NCI-H69 (cell line): ENCODE measurements around the gene FLACC1.
"Not testable (repeated sequence)": the region's sequence is repeated elsewhere in the genome, so short reads cannot be mapped to it uniquely, and the experiment has no call there.

Experiments
- DNase-seq: peaks from one replicate; lab custom pipeline; 2025; lab: John Stamatoyannopoulos, UW

FLACC1 gene

GRCh38 chr2:201357221-201357620 is at the start of gene FLACC1:
FLACC1 (minus strand) TSS chr2:201357345; CDS start chr2:201351404, 5,941 bp downstream.
- DNase-seq = peak; percentile 23

DNA sequence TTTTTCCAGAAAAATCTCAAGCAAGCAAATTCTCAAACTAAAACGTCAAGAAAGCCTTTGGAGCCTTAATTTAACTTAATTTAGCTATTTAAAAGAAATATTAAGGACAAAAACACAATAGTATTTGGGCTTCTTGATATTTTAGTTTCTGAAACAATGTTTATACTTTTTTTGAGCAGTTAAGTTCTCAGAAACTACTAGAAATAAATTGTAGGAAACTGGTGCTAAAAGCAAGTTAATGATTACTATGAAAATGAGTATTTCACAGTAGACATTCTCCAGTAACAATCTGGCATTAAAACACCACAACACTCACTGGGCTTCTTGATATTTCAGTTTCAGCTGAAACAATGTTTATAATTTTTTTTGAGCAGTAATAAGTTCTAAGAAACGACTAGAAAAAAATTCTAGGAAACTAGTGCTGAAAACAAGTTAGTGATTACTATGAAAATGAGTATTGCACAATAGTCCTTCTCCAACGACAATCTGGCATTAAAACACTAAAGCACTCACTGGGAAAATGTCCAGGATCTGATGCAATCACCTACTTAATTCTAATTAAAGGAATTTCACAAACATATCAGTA is 49.0 kb upstream of the FLACC1 start:
- DNase-seq = peak; percentile 10

GRCh38 chr2:201404699-201405280 is 47.6 kb upstream of the FLACC1 start:
- no peak for DNase-seq

DNA sequence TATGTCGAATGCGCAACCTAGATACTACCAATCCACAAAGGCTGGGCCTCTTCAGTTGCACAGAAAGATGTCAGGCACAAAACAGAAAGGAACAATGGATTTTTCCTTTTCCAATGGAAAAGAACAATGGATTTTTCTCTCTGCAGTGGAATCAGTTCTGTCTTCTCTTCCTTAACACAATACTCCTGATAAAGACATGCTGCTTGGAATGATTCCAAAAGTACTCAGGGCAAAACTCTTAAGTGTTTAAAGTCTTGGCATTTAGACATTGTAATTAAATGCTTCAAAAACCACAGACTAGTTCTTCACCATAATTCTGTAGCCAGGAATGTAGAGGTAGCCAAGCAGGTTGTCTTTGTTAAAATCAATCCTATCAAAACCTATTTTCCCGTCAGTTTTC is 46.7 kb upstream of the FLACC1 start:
- peak; percentile 26 for DNase-seq

DNA sequence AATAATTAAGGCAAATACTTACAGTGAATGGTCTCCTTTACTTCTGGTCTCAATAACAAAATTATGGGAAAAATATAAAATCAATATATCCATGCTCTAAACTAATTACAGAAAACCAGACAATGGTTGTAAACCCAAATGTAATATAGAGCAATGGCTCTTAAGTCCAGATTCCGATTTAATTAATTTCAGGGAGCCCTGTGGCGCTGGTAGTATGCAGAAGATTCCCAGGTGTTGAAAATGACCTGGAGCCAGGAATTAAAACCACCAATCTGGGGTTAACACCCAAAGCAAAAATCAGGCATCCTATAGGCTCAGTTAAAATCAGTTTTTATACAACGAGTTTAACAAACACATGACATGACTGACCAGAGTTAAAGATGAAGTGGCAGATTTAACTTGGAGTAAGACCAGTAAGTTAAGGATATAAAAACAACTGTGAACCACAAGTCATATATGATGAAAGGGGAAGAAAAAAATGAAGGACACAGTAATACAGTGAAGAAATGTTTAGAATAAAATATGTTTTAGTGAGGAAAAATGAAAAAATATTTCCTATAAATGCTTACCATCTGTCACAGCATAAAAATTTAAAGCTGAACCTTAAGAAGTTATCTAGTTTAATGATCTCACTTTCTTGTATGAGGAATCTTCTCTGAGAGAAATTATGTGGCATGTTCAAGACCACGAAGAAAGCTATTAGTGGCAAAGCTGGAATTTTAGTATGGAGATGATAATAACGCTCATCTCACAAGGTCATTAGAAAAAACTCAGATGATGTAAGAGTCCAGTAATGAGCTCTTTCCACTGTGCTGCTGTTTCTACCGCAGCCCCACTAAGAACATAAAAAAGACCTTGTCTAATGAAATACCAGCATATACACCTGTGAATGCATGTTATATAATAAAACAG is 45.8 kb upstream of the FLACC1 start:
- DNase-seq = peak; percentile 2

- DNase-seq = peak; percentile 22
Observed at GRCh38 chr2:201401815-201402214, 44.7 kb upstream of the FLACC1 start.

GRCh38 chr2:201396595-201396994 is 39.5 kb upstream of the FLACC1 start:
- DNase-seq = no peak

DNA sequence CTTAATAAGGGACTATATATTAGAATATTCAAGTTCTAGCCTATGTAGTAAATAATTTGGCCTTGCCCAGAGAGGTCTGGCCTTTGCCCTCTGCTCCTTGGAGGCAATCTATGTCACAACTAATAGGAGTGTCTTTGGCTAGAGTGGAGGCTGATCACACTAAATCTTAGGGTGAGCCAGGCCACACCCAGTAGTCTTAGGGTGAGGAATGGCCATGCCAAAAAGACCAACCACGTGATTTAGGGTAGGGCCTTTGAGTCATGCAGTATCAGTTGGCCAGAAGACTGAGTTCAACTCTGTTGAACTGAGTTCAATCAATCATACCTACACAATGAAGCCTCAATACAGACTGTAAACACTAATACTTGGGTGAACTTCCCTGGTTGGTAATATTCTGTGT is 26.0 kb upstream of the FLACC1 start:
- DNase-seq = no peak

DNA sequence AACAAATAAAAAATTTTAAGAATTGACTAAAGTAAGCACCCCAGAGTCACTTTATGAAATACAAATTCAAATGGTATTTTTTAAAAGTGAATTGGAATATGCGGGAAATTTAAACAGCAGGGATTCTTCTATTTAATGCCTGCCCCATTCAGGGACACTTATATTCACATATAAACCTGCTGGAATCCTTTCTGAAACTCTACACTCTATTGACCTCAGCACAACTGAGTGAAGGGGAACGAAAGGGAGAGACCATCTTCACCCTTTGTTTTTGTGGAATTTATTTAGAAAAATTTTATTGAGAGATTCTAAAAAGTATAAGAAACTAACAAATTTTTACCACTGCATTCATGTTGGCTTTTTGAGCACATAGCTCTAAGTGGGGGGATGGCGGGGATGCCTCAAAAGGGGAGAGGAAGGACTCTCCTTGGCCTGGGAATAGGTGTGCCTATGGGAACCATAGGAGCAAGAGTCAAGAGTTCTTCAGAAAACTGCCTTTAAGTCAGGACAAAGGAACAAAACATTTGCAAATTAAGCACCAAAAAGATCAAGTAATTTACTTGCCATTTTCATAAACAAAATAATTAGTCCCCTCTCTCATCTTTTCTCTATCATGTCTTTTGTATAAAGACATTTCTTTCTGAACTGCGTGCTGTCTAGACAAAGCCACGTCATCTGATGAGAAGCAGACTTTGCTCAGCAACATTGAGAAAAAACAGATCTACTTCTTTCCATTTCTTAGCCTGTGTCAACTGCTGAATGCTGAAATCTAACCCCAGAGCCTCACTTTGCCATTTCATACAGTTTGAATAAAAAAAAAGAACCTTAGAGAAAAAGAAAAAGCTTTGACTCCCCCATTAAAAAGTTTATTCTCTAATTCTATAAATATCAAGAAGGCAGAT is 21.6 kb upstream of the FLACC1 start:
- DNase-seq = no peak

- DNase-seq = no peak
Observed at GRCh38 chr2:201377218-201377617, 20.1 kb upstream of the FLACC1 start.

DNA sequence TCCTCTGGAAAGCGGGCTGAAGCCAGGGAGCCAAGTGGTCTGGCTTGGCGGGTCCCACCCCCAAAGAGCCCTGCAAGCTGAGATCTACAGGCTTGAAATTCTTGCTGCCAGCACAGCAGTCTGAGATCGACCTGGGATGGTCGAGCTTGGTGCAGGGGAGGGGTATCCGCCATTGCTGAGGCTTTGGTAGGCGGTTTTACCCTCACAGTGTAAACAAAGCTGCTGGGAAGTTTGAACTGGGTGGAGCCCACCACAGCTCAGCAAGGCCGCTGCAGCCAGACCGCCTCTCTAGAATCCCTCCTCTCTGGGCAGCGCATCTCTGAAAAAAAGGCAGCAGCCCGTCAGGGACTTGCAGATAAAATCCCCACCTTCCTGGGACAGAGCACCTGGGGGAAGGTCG is 12.6 kb upstream of the FLACC1 start:
- no peak for DNase-seq

GRCh38 chr2:201369318-201369717 is 12.2 kb upstream of the FLACC1 start:
- DNase-seq = not testable (repeated sequence)

DNA sequence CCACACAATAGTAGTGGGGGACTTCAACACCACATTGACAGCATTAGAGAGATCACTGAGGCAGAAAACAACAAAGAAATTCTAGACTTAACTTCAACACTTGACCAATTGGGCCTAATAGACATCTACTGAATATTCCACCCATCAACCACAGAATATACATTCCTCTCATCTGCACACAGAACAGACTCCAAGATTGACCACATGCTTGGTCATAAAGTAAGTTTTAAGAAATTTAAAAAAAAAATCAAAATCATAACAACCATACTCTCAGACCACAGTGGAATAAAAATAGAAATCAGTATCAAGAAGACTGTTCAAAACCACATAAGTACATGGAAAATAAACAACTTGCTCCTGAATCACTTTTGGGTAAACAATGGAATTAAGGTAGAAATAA is 9.0 kb upstream of the FLACC1 start:
- no peak for DNase-seq

DNA sequence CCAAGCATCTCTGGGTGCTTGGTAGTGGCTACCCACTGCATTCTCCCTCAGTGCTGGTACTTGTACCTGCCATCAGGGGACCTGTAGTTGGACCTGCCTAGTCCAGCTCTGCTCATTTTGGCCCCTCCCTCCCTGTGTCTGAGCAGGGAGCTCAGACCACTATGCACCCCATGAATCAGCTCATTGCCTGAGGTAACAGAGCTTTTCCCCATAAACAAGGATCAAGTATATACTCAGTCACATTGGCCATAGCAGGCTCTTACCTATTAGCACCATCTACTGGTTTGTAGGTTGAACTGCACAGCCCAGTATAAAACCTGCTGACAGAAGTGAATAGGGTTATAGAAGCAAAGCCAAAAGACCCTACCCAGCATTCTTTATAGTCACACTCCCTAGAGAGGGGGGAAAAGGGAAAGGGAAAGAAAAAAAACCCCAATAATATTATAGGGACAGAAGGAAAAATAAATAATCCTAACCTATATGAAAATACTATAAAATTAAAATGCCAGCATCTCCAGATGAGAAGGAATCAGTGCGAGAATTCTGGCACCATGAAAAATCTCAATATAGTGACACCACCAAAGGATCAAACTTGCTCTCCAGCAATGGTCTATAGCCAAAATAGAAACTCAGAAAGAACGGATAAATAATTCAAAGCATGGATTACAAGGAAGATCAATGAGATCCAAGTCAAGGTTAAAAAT is 6.9 kb upstream of the FLACC1 start:
- peak; percentile 47 for DNase-seq

- no peak for DNase-seq
Observed at GRCh38 chr2:201362396-201362795, 5.3 kb upstream of the FLACC1 start.

DNA sequence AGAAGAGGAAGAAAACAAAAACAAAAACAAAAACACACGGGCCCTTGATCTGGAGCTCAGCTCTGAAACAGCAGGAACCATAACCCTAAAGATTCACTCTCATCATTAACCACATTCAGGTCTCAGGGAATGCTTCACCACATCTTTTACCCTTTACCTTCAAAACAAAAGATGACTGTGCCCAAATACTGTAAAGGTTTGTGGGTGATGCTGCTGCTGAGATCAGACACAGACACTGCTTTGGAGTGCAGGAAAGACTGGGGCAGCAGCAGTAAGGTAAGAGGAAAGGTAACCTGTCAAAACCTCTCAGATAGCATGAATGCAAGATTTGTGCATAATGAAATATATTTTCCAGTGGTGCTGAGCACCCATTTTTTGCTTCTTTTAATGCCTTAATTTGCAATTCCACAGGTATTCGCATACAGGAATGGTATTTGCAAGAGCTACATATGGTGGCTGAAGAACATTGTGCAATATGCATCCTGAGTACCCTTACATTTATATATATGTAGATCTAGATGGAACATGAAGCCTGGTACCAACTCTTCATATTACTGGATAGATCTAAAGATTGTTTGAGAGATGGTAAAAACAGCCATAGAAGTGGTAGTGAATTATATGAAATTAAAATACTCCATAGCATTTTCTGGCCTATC is 4.1 kb upstream of the FLACC1 start:
- DNase-seq = no peak

GRCh38 chr2:201360256-201360655 is 3.1 kb upstream of the FLACC1 start:
- no peak for DNase-seq

DNA sequence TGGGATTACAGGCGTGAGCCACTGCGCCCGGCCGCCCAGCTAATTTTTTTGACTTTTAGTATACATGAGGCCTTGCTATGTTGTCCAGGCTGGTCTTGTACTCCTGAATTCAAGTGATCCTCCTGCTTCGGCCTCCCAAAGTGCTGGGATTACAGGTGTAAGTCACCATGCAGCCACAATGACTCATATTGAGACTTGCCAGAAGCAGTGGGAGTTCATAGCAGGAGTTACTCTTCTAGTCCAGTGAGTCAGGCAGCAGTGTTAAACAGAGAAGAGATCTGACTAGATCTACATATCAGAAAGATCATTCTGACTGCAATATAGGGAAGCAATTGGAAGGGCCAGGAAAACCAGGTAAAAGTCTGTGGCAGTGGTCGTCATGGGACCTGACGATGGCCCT is 1.5 kb upstream of the FLACC1 start:
- DNase-seq = no peak

DNA sequence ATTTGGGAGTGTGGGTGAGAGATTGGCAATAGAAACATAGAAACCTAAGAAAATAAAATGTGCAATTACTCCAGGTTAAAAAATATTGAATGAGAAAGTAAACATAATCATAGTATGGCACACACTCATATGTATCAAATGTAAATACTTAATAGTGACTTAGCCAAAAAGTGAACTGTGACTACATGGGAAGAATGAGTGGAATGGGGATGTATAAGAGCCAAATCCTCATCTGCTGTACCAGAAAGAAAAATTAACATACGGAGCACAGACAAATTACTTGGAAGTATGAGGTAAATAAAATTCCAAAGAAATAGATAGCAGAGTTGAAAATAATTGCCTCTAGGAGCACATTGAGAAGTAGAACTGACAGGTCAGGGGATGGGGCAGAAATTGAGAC is 4.0 kb downstream of the FLACC1 start:
- no peak for DNase-seq

- no peak for DNase-seq
Observed at GRCh38 chr2:201350879-201351278, 6.3 kb downstream of the FLACC1 start.

DNA sequence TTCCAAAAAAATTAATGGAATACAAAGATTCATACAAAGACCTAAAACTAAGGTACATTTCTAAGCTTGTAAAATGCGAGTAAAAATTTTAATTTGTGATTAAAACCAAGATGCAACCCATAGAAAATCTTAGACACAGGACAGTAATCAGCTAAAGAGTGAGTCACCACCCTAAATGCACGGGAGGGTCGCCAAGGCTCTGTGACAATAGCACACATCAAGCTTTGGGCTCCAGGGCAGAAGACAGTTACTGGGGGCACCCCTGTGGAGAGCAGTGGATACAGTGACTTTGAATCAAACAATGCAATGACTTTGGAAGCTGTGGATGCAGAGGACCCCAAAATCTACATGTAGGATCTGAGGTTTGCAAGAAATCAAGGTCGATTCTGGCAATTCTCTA is 7.5 kb downstream of the FLACC1 start:
- DNase-seq = peak; percentile 7
